IMR-90 (cell line): ENCODE results near the gene ORM1.

Source experiments
- CEBPB ChIP-seq: IDR thresholded peaks from 2 replicates; pipeline ENCODE4 v1.6.1; 2012; ENCODE audit warnings: low read depth, low read length, improper control_type of control experiment
- CHD1 ChIP-seq: IDR thresholded peaks from 2 replicates; pipeline ENCODE4 v1.6.1; 2012; ENCODE audit warnings: low read depth, low read length, improper control_type of control experiment
- CTCF ChIP-seq: conservative IDR thresholded peaks from 2 replicates; pipeline ENCODE4 v1.5.1; 2012; ENCODE audit warnings: mild to moderate bottlenecking, low read depth, low read length, improper control_type of control experiment
- ELK1 ChIP-seq: fragments of 150-350 bp; IDR thresholded peaks from 2 replicates; pipeline ENCODE4 v1.6.1; 2016; ENCODE audit warnings: low read depth, mild to moderate bottlenecking, low read length, moderate library complexity, borderline replicate concordance
- MAFK ChIP-seq: IDR thresholded peaks from 2 replicates; pipeline ENCODE4 v1.6.1; 2012; ENCODE audit warnings: low read depth, low read length, improper control_type of control experiment
- MAZ ChIP-seq: IDR thresholded peaks from 2 replicates; pipeline ENCODE4 v1.6.1; 2012; ENCODE audit warnings: low read depth, mild to moderate bottlenecking, low read length, improper control_type of control experiment, moderate library complexity, borderline replicate concordance
- MXI1 ChIP-seq: IDR thresholded peaks from 2 replicates; pipeline ENCODE4 v1.6.1; 2012; ENCODE audit warnings: low read depth, mild to moderate bottlenecking, low read length, moderate library complexity, borderline replicate concordance
- POLR2A ChIP-seq: IDR thresholded peaks from 2 replicates; pipeline ENCODE4 v1.6.1; 2012; ENCODE audit warnings: mild to moderate bottlenecking, low read depth, low read length
- RFX5 ChIP-seq: IDR thresholded peaks from 2 replicates; pipeline ENCODE4 v1.8.0; 2012; ENCODE audit warnings: low read depth, mild to moderate bottlenecking, low read length, moderate library complexity

GRCh38 chr9:114289571-114290481 lies 33.1 kb upstream of the ORM1 start:
- TF ChIP-seq POLR2A, result no peak
- TF ChIP-seq CTCF, result no peak
- no peak for TF ChIP-seq ELK1
- no peak for TF ChIP-seq CHD1
- no peak for TF ChIP-seq CEBPB
- TF ChIP-seq RFX5, result no peak
- TF ChIP-seq MAFK, result no peak
- no peak for TF ChIP-seq MAZ
- no peak for TF ChIP-seq MXI1
